Measurements from ENCODE around the gene HAGHL. TPM values are rescaled to one million over a fixed set of nuclear protein-coding genes. Genes with fewer than 3 reads are reported as not detected.

Gene HAGHL
- total RNA-seq, 1 experiment from 2014 or later = 74.8 TPM

DNA sequence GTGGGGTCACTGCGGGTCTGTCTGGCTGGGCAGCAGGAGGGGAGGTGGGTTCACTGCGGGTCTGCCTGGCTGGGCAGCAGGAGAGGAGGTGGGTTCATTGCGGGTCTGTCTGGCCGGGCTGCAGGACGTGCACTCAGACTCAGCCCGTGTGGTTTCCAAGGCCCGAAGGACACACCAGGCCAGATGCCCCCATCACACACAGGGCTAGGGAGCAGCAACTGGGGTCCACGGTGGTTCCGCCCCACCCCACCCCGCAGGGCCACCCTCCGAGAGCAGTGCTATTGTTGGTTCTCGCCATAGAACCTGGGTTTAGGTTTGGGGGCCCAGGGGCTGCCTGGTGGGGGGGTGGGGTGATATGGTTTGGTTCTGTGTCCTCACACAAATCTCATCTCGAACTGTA is 19.7 kb downstream of the HAGHL start:
- no peak overlapping the region for H3K9ac ChIP-seq (ENCODE audit: low read length)
- H3K9me2 ChIP-seq (ENCODE audit: insufficient read depth) = no peaks in the 10 kb centered on the region
- H2AFZ ChIP-seq (ENCODE audit: low read depth, low read length, poor library complexity, severe bottlenecking) = no peak overlapping the region
- no peaks in the 10 kb centered on the region for H4K20me1 ChIP-seq (ENCODE audit: insufficient read depth)
- no peaks in the 10 kb centered on the region for H3K9me3 ChIP-seq (ENCODE audit: control insufficient read depth in 1 of 2, insufficient read depth in 1 of 2, low read depth in 1 of 2, low read length in 2 of 2)
- DNase-seq (ENCODE audit: low read depth, low spot score) (no peak), ATAC-seq (no peak)
- RAD21 ChIA-PET (ENCODE audit: low non-redundant PET in 1 of 2, low total read pairs in 2 of 2, uncharacterized antibody in 2 of 2, unreplicated experiment in 2 of 2) = no interaction called here
- intact Hi-C loops (cut with micrococcal nuclease) = no loop called here
- no peak overlapping the region for H3K4me3 ChIP-seq (replicated peaks in 1 of 2; ENCODE audit: low read depth in 1 of 2, low read length in 2 of 2)
- TF ChIP-seq CBX3 (IDR thresholded peaks at IDR 0.05; ENCODE audit: low read depth) (no peak), YY1 (IDR thresholded peaks at IDR 0.05; ENCODE audit: extremely low read depth, insufficient replicate concordance, low read depth, low read length) (no peak), ZFX (IDR thresholded peaks at IDR 0.05) (no peak), CEBPB (IDR thresholded peaks at IDR 0.05; ENCODE audit: low read depth) (no peak), EZH2phosphoT487 (IDR thresholded peaks at IDR 0.05; ENCODE audit: borderline replicate concordance) (no peak), POLR2A (IDR thresholded peaks at IDR 0.05; ENCODE audit: borderline replicate concordance, extremely low read depth, insufficient read depth, insufficient read length) (no peak), POLR2AphosphoS5 (IDR thresholded peaks at IDR 0.05; ENCODE audit: low read depth, low read length) (no peak), SRF (IDR thresholded peaks at IDR 0.05; ENCODE audit: low read depth) (no peak), RAD21 (IDR thresholded peaks at IDR 0.05; ENCODE audit: low read depth) (no peak), SP1 (IDR thresholded peaks at IDR 0.05; ENCODE audit: low read depth) (no peak), SIN3A (IDR thresholded peaks at IDR 0.05; ENCODE audit: low read depth) (no peak), JUND (IDR thresholded peaks at IDR 0.05) (no peak), ELF1 (IDR thresholded peaks at IDR 0.05; ENCODE audit: borderline replicate concordance, low read depth) (no peak), TCF7L2 (IDR thresholded peaks at IDR 0.05; ENCODE audit: borderline replicate concordance, extremely low read depth, insufficient read depth, insufficient read length) (no peak), FOSL1 (IDR thresholded peaks at IDR 0.05; ENCODE audit: low read depth) (no peak)
- TF ChIP-seq, protein P1, sequence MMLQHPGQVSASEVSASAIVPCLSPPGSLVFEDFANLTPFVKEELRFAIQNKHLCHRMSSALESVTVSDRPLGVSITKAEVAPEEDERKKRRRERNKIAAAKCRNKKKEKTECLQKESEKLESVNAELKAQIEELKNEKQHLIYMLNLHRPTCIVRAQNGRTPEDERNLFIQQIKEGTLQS (IDR thresholded peaks at IDR 0.05) = no peak
- TF ChIP-seq, protein P2, sequence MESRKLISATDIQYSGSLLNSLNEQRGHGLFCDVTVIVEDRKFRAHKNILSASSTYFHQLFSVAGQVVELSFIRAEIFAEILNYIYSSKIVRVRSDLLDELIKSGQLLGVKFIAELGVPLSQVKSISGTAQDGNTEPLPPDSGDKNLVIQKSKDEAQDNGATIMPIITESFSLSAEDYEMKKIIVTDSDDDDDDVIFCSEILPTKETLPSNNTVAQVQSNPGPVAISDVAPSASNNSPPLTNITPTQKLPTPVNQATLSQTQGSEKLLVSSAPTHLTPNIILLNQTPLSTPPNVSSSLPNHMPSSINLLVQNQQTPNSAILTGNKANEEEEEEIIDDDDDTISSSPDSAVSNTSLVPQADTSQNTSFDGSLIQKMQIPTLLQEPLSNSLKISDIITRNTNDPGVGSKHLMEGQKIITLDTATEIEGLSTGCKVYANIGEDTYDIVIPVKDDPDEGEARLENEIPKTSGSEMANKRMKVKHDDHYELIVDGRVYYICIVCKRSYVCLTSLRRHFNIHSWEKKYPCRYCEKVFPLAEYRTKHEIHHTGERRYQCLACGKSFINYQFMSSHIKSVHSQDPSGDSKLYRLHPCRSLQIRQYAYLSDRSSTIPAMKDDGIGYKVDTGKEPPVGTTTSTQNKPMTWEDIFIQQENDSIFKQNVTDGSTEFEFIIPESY (IDR thresholded peaks at IDR 0.05; ENCODE audit: extremely low read depth, insufficient replicate concordance, low read length) = no peak
- TF ChIP-seq, protein P3, sequence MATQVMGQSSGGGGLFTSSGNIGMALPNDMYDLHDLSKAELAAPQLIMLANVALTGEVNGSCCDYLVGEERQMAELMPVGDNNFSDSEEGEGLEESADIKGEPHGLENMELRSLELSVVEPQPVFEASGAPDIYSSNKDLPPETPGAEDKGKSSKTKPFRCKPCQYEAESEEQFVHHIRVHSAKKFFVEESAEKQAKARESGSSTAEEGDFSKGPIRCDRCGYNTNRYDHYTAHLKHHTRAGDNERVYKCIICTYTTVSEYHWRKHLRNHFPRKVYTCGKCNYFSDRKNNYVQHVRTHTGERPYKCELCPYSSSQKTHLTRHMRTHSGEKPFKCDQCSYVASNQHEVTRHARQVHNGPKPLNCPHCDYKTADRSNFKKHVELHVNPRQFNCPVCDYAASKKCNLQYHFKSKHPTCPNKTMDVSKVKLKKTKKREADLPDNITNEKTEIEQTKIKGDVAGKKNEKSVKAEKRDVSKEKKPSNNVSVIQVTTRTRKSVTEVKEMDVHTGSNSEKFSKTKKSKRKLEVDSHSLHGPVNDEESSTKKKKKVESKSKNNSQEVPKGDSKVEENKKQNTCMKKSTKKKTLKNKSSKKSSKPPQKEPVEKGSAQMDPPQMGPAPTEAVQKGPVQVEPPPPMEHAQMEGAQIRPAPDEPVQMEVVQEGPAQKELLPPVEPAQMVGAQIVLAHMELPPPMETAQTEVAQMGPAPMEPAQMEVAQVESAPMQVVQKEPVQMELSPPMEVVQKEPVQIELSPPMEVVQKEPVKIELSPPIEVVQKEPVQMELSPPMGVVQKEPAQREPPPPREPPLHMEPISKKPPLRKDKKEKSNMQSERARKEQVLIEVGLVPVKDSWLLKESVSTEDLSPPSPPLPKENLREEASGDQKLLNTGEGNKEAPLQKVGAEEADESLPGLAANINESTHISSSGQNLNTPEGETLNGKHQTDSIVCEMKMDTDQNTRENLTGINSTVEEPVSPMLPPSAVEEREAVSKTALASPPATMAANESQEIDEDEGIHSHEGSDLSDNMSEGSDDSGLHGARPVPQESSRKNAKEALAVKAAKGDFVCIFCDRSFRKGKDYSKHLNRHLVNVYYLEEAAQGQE (IDR thresholded peaks at IDR 0.05; ENCODE audit: low read depth) = no peak
- TF ChIP-seq, protein P4, sequence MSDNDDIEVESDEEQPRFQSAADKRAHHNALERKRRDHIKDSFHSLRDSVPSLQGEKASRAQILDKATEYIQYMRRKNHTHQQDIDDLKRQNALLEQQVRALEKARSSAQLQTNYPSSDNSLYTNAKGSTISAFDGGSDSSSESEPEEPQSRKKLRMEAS (IDR thresholded peaks at IDR 0.05) = no peak
- TF ChIP-seq, protein P5, sequence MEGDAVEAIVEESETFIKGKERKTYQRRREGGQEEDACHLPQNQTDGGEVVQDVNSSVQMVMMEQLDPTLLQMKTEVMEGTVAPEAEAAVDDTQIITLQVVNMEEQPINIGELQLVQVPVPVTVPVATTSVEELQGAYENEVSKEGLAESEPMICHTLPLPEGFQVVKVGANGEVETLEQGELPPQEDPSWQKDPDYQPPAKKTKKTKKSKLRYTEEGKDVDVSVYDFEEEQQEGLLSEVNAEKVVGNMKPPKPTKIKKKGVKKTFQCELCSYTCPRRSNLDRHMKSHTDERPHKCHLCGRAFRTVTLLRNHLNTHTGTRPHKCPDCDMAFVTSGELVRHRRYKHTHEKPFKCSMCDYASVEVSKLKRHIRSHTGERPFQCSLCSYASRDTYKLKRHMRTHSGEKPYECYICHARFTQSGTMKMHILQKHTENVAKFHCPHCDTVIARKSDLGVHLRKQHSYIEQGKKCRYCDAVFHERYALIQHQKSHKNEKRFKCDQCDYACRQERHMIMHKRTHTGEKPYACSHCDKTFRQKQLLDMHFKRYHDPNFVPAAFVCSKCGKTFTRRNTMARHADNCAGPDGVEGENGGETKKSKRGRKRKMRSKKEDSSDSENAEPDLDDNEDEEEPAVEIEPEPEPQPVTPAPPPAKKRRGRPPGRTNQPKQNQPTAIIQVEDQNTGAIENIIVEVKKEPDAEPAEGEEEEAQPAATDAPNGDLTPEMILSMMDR (IDR thresholded peaks at IDR 0.05 in 2 of 3, conservative IDR thresholded peaks at IDR 0.05 in 1 of 3; ENCODE audit: borderline replicate concordance in 1 of 3, insufficient read depth in 1 of 3, low read depth in 2 of 3, low read length in 2 of 3) = no peak
- CTCF ChIA-PET = no interaction called here
- H3K4me1 ChIP-seq (ENCODE audit: control insufficient read depth in 1 of 2, insufficient read depth in 2 of 2, low read length in 2 of 2) = peaks cover 2 to 14% of the 10 kb centered on the region in 2 experiments; a peak in 3 of 4 replicates
- no TSS peak for BruUV-seq (replicated peaks)
- H3K27ac ChIP-seq (ENCODE audit: low read depth, low read length) = no peak overlapping the region
- H3K36me3 ChIP-seq (ENCODE audit: control insufficient read depth in 1 of 2, insufficient read depth in 2 of 2, low read length in 2 of 2) = no peaks in the 10 kb centered on the region
- no peaks in the 10 kb centered on the region for H3K27me3 ChIP-seq (ENCODE audit: insufficient read depth, low read length)
- H3K4me2 ChIP-seq (ENCODE audit: low read length) = no peak overlapping the region
- H3K79me2 ChIP-seq (ENCODE audit: insufficient read depth, low read length) = no peaks in the 10 kb centered on the region
- POLR2A ChIA-PET = no interaction called here
